ENCODE measurements around the gene SIX2.

Gene SIX2

DNA sequence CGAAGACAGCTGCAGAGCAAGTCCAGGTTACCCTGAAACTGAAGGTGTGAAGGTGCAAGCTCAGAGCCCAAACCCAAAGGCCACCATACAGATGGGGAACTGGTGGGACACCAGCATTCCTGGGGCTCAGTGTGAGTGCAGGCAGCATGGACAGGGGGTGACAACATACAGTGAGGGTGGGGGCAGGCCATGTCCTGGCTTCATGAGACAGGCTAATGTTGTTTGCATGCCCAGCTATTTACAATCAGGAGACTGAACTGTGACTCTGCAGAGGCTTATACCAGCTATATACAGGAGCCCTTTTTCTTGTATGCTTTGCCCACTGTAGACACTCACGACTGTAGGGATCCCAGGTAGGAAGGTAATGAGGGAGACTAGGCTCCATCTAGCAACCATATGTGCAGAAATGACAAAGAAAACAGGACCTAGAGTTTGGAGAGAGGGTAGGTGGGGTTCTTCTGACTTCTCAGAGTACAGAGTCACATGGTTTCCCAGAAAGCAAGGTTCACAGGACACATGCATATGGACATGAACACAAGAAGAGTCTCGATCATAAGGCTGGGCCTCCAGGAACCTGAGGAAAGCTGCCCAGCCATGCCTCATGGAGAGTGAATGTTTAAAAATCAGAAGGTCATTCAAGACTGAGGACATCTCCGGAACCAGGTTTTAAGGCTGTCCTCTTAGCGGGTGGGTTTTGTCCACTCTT, 41.4 kb downstream of the SIX2 start:
- no peak for DNase-seq

DNA sequence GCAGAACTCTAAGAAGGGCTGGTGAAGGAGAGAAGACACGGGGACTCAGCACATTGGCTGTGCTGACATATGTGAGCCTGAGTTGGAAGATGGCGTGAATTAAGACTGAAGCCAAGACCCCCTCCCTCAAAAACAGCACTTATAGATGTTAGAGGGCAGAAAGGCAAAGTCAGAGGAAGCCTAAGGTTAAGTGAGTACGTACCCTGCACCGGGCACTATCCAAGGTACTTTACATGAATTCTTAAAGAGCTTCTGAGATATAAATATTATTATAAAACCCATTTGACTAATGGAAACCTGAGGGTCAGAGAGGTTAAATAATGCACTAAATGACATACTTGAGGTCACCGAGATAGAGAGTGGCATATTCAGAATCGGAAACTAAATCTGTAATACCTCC, 42.2 kb downstream of the SIX2 start:
- DNase-seq: no peak

DNA sequence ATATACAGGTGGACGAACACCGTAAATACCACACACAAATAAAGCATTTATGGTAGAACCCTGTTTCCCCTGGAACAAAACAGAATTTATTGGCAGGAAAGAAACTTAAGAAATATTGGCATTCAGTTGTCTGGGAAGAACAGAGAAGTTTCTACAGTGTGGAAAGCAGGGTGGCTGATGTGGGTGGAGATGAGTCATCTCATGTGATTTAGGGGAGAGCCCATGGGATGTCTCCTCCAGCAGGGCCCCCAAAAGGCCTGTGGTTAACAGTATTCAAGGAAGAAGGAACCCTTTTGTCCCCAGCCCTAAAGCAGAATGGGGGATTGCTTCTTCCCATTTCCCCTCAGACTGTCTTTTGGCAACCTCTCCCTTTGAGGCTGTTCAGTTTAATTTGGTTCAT, 43.6 kb downstream of the SIX2 start:
- peak in 5 of 56 donors; percentile 4 to 43 (median 31) for DNase-seq

DNA sequence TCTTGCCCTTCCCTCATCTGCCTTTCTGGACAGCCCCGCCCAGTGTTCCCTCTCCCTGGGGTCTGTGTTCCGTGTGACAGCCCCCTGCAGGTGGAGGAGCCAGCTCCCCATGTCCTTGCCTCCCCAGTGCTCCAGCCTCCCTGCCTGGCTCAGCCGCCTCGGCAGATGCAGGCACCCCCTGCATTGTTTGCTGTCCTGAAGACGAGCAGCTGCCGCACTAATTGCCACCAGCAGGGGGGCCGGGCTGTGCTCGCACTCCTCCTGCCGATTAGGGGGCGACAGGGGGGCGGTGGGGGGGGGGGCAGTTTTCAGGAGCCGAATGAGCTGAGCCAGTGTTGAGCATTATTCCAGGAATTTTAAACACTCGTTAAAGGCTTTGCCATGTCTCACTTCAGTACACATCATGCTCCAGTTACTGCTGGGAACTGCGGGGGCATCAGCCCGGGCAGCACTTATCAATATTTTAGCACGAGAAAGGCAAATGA, 44.5 kb downstream of the SIX2 start:
- peak in 4 of 56 donors; percentile 7 to 37 (median 30) for DNase-seq

DNA sequence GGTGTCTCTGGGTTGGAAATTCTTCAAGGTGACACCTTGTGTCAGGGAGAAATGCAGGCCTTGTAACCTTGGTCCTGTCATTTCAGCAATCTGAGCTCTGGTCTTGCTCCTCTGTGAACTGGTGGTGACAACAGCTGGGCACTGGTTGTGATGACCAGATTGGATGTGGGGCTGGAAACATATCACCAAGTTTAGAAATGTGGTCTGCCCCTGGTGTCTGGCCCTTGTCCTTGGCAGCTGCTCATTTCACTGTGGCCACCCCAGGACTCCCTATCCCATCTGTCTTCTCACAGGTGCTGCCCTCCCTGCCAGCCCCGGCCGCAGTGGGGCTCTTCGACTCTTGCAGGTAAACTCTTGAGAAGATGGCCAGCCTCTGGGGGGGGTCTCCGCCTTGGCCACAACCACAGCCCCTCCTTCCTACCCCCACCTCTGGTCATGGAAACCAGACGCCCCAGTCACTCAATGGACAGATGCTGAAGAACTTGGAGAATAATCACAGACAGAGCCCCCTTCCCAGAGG, 47.0 kb downstream of the SIX2 start:
- DNase-seq: no peak

DNA sequence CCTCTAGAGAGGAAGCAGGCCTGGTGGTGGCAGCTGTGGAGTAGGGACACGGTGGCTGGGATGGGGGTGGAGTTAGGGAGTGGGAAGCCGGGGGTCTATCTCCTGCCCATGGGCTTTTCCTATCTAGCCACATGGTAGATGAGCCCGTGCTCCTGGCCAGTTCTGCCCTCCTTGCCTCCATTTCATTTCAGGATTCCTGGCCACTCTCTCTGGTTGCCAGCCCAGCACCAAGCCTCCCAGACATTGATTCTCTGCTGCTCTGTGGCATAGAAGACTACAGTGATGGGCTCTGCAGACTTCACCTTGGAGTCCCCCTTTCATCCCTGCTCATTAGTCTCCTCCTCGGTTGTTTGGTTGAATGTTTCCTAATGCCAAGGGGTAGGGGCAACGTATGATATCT, 48.4 kb downstream of the SIX2 start:
- no peak for DNase-seq

DNA sequence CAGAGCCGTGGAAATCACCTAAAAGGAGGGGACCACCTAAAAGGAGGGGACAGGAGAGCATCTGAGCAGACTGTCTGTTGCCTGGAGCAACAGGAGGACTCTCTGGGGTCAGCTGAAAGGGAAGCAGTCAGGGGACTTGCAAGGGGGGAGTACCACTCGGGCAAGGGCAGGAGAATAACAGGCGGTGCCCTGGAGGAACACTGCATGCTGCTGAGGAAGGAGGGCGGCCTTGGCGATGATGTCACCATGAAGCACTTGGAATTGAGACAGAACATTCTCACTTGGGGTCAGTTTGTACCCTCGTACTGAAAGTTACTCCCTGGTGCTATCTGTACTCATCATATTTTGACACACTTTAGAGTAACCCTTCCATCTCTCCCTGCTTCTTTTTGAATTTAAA, 49.4 kb downstream of the SIX2 start:
- no peak for DNase-seq

DNA sequence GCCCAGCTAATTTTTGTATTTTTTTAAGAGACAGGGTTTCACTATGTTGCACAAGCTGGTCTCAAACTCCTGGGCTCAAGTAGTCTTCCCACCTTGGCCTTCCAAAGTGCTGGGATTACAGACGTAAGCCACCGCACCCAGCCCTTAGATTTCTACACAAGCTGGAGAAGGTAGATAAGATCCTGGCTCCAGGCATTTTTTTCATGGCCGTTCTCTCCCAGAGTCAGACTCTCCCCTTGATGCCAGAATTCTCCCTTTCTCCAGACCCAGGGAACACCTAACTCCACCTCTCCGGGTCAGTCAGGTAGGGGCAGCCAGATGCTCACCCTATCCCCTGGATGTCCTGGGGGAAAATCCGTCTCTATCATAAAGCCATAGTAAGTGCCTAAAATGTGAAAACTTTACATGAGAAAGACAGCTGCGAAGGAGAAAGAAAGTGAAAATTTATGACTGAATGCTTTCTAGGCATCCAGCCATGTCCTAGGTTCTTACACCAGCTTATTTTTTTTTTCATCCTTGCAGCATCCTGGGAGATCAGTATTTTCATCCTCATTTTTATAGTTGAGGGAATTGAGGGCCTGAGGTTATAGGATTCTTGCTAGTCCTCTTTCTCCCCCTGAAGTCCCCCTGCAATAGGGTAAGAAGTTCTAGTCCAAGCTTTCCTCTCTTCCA, 51.5 kb downstream of the SIX2 start:
- no peak for DNase-seq

DNA sequence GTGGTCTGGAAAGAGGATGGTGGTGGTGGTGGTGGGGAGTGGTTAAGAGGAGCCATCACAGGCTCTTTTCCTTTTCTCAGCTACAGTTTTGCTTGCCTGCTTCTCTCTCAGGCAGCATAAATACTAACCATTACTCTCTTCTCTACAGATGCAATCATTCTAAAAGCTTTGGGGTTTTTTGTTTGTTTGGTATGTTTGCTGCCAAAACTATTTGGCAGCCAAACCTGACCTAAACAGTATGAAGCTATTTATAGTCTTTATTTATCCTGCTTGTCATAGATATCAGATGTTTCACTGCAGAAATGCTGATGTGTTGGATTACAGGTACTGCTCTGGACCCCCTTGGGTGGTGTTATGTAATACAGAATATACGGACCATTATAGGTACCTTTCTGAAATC, 52.4 kb downstream of the SIX2 start:
- no peak for DNase-seq

DNA sequence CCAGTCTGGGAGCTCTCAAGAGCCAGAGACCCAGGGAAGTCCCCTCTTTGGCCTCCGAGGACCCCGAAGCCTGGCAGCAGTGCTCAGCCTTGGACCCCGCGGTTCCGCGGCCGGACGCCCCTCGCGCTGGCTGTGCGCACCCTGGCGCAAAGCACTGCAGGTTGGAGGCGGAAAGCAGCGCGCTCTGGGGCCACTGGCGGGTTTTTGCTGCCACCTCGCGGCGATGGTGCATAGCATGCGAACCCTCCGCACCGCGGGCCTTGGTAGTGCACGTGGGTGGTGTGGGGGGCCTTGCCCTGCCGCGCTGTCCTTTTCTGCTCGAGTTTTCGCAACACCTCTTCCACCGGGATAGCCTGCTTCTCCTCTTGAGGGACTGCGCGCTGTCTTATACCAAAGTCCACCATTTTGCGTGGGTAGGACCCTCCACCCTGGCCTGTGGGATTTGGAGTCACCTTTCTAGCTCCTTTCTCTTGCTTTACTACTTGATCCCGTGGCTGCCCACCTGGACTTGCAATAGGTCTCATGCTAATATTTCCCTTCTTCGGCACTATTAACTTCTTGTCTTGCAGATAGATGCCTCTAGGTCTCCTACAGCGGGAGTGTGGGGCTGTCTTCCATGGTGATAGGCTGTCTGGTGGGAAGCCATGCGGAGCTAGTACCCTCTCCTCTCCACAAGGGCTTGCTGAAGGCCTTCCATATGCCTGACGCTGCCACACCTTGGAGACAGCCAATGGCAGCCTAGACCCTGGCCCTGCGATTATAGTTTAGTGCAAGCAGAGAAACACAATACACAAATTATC, 53.5 kb downstream of the SIX2 start:
- peak in 48 of 56 donors; percentile 21 to 85 (median 60) for DNase-seq
